Hematopoietic multipotent progenitor cell (in vitro differentiated cells): ENCODE measurements around the gene DNAH8. TPM values are rescaled to one million over a fixed set of nuclear protein-coding genes. Genes with fewer than 3 reads are reported as not detected.
"Not testable (repeated sequence)": the region's sequence is repeated elsewhere in the genome, so short reads cannot be mapped to it uniquely, and the experiment has no call there.

ENCODE experiments used
- DNase-seq, 3 donors: peaks; one replicate each; pipeline ENCODE4 v3.0.0-alpha.2; 2011 to 2015; ENCODE audit warnings: low read depth in 2 of 3, low spot score in 2 of 3
- total RNA-seq: library from RNA; depleted of rRNA; stranded (reverse); fragments of >200 nt; gene quantifications from one replicate; pipeline ENCODE4 v1.2.3, GENCODE V29; 2012

DNAH8 gene
- total RNA-seq, 1 donor: not detected

DNA sequence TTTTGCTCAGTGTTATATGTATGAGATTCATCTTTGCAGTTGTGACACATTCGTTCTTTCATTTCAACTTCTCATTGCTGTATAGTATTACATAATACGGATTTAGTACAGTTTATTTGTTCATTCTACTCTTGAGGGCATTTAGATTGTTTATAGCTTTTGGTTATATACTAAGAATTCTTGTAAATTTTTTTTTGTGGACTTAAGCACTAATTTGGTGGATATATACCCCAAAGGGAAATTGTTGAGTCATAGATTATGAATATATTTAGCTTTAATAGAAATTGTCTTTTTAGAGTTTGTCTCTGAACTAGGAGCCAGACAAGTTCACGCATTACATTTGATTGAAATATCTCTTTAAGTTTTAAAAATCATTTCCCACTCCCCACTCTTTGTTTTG lies 79.6 kb downstream of the DNAH8 start:
- no peak for DNase-seq

DNA sequence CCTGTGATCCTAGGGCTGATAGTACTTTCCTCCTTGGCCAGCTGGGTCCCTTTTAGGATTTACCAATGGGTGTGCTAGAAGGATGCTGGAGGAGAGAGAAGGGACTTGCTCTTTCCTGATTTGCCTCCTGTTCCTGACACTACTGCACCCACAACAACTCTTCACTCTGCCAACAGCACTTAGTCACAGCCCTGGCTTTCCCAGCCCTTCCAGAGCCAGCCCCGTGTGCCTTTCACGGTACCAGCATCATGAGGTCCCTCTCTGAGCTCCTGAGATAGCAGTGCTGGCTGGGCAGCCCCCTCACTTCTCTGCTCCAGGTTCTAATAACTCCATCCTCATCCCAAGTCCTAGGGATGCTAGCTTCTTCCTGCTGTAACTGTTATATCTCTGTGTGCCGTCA lies 80.9 kb downstream of the DNAH8 start:
- DNase-seq: no peak

DNA sequence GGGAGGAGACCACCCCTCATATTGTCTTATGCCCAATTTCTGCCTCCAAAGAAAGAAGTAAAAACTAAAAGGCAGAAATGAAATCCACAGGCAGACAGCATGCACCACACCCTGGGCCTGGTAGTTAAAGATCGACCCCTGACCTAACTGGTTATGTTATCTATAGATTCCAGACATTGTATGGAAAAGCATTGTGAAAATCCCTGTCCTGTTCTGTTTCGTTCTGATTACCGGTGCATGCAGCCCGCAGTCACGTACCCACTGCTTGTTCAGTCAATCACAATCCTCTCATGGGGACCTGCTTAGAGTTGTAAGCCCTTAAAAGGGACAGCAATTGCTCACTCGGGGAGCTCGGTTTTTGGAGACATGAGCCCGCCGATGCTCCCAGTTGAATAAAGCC lies 81.3 kb downstream of the DNAH8 start:
- DNase-seq: not testable (repeated sequence)

DNA sequence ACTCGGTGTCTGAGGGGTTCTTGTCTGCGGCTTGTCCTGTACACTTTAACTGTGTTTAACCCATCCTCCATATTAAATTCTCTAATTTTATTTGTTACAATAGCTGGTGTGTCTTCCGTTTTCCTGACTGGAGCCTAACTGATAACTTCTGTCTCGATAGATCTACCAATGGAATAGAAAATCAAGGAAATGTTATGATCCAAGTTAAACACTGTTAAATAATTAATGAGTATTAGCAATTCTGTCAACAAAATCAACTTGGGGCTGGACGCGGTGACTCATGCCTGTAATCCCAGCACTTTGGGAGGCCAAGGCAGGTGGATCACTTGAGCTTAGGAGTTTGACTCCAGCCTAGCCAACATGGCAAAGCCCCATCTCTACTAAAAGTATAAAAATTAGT lies 81.7 kb downstream of the DNAH8 start:
- no peak for DNase-seq

DNA sequence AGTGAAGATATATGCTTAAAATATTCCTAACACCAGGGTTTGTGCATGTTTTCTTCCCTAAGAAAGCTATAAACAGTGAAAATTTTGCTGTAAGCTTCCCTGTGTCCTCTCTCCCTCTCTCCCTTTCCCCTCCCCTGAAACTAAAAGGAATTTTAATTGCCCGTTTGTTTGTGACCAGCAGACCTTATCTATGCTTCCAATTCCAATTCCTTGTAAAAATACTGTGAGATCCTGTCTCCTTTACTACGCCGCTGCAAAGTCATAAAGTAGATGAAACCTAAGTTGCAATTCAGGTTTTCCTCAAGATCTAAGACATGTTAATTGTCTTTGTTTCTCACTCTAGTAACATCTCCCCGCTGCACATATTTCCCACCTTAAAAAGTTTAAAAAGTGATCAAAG lies 82.3 kb downstream of the DNAH8 start:
- no peak for DNase-seq

GRCh38 chr6:38799529-38800184 lies 84.5 kb downstream of the DNAH8 start:
- no peak for DNase-seq

DNA sequence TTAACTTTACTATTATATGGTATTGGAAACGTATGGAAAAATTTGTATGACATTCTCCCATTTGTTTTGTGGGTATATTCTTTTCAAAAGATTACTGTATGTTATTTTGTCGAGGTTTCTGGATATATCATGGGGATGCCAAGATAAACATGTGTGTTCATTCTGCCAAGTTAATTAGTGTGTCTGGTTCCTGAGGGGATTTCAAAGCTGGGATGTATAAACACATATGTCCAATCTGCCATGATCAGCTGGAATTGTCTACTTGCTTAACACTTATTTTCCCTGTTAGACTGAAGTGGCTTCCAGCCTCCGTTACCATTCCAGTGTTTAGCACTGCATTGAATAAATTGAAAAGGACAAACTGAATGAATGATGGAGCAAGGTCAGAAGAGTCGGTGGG lies 86.2 kb downstream of the DNAH8 start:
- DNase-seq: no peak

DNA sequence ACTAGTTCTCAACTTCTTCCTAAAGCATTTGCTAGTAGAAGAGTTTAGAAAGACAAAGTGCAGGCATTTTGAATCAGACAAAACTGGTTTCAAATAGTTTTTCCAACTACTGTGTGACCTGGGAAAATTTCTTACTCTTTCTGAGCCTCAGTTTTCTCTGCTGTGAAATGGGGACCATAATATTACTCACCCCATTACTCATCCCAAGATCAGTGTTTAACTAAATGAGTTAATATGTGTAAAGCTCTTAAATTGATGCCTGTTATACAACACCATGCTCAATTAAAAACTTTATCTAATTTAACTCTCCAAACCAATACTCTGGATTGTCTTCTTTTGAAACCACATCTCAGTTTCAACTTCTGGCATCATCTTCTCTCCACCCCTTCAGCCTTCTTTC lies 87.4 kb downstream of the DNAH8 start:
- no peak for DNase-seq

DNA sequence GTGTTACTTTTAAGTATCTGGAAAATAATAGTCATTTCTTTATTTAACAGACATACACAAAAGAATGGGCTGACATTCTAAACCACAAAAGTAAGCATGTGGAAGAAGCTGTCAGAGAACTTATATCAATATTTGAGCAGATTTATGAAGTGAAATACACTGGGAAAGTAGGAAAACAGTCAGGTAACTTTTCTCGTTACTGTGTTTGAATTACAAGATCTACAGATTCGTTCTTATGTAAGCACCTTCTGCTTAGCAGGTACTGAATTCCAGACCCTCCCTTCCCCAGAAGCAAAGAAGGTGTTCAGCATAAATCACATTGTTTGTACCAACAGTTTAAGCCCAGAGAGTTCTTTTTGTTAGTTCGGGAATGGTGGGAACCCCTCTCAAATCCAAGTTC lies 88.0 kb downstream of the DNAH8 start:
- no peak for DNase-seq

DNA sequence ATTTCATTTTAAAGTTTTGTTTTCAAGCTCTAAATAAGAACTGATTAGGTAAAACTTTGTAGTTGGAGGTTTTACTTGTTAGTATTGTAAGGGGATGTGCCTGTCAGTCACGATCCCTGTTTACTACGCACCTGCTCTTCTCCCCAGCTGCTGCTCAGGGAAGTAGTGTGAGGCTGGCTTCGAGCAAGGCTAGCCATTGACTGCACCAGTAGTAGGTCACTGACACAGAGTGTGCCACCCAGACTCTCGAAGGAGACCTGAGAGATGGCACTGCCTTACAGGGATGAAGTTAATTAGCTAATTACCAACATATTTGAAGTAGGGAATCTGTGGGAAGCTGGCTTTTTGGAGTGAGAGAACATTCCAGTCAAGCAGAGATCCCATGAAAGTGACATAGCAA lies 89.2 kb downstream of the DNAH8 start:
- no peak for DNase-seq

DNA sequence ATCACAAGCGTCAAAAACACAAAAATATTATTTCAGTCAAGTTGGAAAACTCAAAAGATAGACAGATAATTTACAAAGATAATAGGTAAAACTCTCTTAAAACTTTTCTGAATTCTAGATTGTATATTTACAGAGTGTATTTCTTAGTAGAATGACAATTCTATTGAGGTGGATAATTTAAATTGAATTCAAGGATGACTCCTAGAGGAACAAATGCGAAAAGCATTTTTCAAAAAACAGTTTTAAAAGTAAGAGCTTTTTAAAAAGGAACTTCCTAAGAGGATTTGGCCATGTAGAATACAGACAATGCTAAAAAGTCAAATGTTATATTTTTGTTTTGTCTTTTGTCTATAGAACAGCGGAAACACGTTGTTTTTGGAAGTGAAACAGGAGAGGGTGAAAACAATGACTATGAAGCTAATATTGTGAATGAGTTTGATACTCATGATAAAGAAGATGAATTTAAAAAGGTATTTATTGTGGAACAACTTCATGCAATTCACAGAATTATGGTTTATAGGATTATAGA lies 90.1 kb downstream of the DNAH8 start:
- DNase-seq: no peak

DNA sequence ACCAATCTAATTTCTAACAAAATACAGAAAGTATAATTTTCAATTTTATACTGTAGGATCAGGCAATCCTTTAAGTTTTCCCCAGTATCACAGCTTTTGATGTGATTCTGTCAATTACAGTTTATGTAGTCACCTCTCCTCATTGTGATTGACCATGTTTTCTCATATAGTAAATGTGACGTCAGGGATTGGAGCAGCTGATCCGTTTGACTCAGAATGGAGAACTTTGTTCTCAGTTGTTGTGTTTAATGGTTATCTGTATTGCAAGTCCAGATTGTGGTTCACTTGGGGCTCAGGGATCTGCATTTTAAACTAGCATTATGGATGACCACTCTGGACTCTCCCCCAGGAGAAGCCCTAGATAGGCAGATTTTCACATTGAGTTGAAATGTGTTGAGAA lies 90.6 kb downstream of the DNAH8 start:
- DNase-seq: no peak

- DNase-seq: no peak
Measured at GRCh38 chr6:38806271-38806670, 91.2 kb downstream of the DNAH8 start.

DNA sequence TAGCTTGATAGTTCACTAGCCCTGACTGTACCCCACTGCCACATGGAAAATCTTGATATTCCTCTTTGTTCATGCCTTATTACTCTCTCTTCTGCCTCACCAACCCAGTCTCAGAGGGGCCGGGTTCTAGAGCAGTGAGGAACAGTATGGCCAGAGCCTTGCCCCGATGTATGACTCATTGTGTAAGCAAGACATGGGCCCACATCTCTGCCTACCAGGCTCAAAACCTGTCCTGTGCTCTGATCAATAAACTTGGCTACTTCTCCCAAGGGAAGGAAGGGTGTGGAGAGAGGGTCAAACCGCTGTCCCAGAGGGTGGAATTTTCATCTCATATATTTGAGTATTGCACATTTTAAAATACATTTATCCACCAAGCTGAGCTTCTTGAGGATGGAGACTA lies 91.7 kb downstream of the DNAH8 start:
- no peak for DNase-seq

GRCh38 chr6:38808039-38808438 lies 92.9 kb downstream of the DNAH8 start:
- DNase-seq: no peak

DNA sequence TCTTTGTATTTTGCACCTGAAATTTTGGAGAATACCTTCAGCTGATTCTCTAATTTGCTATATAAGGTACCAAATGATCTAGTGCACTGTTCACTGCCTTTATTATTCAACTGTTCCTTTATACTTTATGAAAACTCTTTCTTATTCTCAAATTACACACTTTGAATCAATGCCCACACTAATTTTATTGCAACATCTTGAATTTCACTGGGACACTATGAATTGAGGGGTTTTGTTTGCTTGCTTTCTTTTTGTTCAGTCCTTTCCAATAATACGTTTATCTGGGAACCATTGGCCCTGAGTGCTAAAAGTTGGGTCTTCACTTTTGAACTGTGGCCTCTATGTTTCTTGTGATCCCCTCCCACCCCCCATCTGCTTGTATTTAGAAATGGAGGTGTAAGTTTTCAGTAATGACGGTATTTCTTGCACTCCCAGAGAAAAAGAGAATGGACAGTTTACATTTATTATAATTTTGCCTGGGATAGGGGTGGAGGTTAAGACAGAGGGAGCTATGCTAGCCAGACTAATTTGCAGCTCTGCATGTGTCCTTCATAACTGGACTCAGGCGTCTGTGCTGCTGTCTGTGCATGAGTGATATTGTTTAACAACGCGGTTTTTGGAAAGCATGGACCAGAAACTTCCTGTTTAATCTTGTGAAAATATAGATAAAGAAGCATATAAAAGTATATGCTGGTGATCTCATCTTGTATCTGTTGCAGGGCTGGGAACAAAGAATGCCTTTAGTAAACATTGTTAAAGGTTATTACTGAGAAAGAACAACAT lies 98.1 kb downstream of the DNAH8 start:
- DNase-seq: no peak

DNA sequence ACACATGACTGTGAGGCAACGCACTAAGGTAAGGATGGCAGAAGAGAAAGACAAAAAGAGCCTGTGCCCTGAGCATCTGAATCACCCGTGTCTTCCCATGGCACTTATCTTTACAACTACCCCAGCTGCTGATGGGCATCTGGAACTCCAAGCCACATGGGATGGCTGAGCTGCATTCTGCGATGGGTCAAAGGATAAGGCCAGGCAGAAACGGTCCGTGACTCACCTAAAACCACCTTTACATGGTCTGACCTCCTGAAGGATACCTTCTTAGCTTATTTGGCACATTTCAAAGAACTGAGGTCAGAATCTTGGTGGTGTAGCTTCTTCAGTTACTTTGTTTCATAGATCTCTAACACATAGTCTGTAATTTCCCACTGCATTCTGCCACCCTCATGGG lies 99.7 kb downstream of the DNAH8 start:
- no peak for DNase-seq

DNA sequence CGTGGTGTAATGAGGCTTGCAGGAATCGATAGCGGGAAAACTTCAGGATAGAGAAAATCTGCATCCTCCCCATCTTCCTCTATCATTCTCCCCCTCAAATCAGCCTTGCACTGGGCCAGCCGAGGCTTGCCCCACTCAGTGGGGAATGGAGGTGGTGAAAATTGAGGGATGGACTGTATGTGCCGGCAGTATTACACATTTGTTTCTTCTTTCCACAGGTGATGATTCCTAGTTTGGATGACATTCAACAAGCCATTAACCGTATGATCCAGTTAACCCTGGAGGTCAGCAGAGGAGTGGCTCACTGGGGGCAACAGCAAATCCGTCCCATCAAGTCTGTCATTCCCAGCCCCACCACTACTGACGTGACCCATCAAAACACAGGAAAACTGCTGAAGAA lies 100.1 kb downstream of the DNAH8 start:
- no peak for DNase-seq

GRCh38 chr6:38818691-38819090 lies 103.6 kb downstream of the DNAH8 start:
- no peak for DNase-seq

DNA sequence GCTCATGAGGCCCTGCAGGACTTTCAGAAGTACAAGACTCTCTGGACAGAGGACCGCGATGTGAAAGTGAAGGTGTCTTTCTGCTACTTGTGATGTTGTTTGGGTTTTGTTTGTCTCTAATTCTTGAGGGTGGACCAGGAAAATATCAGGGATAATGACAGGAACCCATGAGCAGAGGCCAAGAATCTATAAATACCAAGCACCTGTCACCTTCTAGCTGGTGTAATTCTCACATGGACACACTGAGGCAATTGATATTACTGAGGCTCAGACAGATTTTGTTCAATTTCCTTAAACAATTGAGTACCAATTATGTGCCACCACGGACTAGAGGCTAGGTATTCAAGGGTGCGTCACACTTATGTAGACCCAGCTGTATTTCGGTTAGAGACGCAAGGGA lies 107.9 kb downstream of the DNAH8 start:
- no peak for DNase-seq

- peak in 1 of 3 donors; percentile 3 for DNase-seq
Measured at GRCh38 chr6:38824243-38824894, 109.3 kb downstream of the DNAH8 start.

DNA sequence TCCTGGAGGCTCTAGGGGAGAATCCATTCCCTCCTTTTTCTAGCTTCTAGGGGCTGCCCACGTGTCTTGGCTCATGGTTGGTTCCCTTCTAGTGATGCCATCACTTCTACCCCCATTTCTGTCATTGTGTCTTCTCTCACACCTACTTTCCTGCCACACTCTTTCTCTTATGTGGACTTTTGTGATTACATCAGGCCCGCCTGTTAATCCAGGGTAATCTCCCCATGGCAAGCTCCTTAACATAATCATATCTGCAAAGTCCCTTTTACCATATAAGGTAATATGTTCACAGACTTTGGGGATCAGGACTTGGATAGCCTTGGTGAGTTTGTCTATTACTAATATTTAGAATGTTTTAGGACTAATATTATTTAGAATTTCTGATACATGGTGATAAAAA lies 111.9 kb downstream of the DNAH8 start:
- no peak for DNase-seq
